GM12873 (cell line): ENCODE results near the gene KCNH2.

Source experiments
- CTCF ChIP-seq: IDR thresholded peaks from 2 replicates; pipeline ENCODE4 v1.5.1; 2012; ENCODE audit warnings: low read depth, mild to moderate bottlenecking, moderate library complexity, low read length, control low read depth; ENCODE audit not compliant: insufficient read depth; ENCODE audit errors: missing control alignments

Gene KCNH2

GRCh38 chr7:150958062-150958552 is 20.0 kb downstream of the KCNH2 start:
- no peak for TF ChIP-seq CTCF

GRCh38 chr7:150957133-150958020 is 20.7 kb downstream of the KCNH2 start:
- TF ChIP-seq CTCF: no peak

- TF ChIP-seq CTCF: no peak
Observed at GRCh38 chr7:150956395-150957132, 21.6 kb downstream of the KCNH2 start.

GRCh38 chr7:150955519-150956394 is 22.4 kb downstream of the KCNH2 start:
- TF ChIP-seq CTCF: no peak

- no peak for TF ChIP-seq CTCF
Observed at GRCh38 chr7:150954986-150955518, 23.1 kb downstream of the KCNH2 start.

GRCh38 chr7:150954201-150954985 is 23.7 kb downstream of the KCNH2 start:
- no peak for TF ChIP-seq CTCF
